ENCODE results near the gene PDXK.

- TF ChIP-seq GATA2 (IDR thresholded peaks at IDR 0.05; ENCODE audit: insufficient read depth, insufficient read length, low read depth, low read length) (no peak), POLR2A (IDR thresholded peaks at IDR 0.05; ENCODE audit: low read depth, low read length) (no peak), CTCF (IDR thresholded peaks at IDR 0.05; ENCODE audit: extremely low read depth in 1 of 2, insufficient read depth in 1 of 2, low read depth in 1 of 2, low read length in 2 of 2) (no peak), EZH2 (IDR thresholded peaks at IDR 0.05; ENCODE audit: borderline replicate concordance, low read depth, low read length, severe bottlenecking) (no peak), POLR2AphosphoS5 (IDR thresholded peaks at IDR 0.05; ENCODE audit: insufficient read depth, low read depth, low read length) (no peak), MAX (IDR thresholded peaks at IDR 0.05; ENCODE audit: insufficient read depth, insufficient read length) (no peak), MYC (IDR thresholded peaks at IDR 0.05; ENCODE audit: low read depth, low read length) (no peak), JUN (IDR thresholded peaks at IDR 0.05; ENCODE audit: borderline replicate concordance, insufficient read depth, insufficient read length, low read depth) (no peak)
These were observed 80.4 kb downstream of the PDXK start for GRCh38 chr21:43799301-43799840.

Data from endothelial cell of umbilical vein (primary cell).